GOT3 (cell line): Measurements from ENCODE around the gene SLC5A2.

Source experiments
- DNase-seq: peaks from one replicate; lab custom pipeline; 2025; ENCODE audit warnings: mixed read lengths; lab: John Stamatoyannopoulos, UW

SLC5A2 gene

GRCh38 chr16:31459687-31460581, 23.0 kb upstream of the SLC5A2 start:
- peak; percentile 99 for DNase-seq

GRCh38 chr16:31460582-31461002, 22.3 kb upstream of the SLC5A2 start:
- DNase-seq: no peak

GRCh38 chr16:31461201-31461920, 21.6 kb upstream of the SLC5A2 start:
- no peak for DNase-seq

- no peak for DNase-seq
Observed at GRCh38 chr16:31461921-31462804, 20.8 kb upstream of the SLC5A2 start.

GRCh38 chr16:31464348-31464769, 18.6 kb upstream of the SLC5A2 start:
- DNase-seq: no peak

GRCh38 chr16:31464781-31465260, 18.1 kb upstream of the SLC5A2 start:
- no peak for DNase-seq

GRCh38 chr16:31465788-31466370, 17.0 kb upstream of the SLC5A2 start:
- no peak for DNase-seq

GRCh38 chr16:31466381-31466841, 16.5 kb upstream of the SLC5A2 start:
- no peak for DNase-seq

GRCh38 chr16:31467151-31467773, 15.7 kb upstream of the SLC5A2 start:
- DNase-seq: no peak

GRCh38 chr16:31467858-31468257, 15.1 kb upstream of the SLC5A2 start:
- no peak for DNase-seq

- no peak for DNase-seq
Observed at GRCh38 chr16:31470615-31471014, 12.3 kb upstream of the SLC5A2 start.

- DNase-seq: no peak
Observed at GRCh38 chr16:31471241-31471874, 11.6 kb upstream of the SLC5A2 start.

GRCh38 chr16:31471875-31472708, 10.8 kb upstream of the SLC5A2 start, which contains the start of gene TGFB1I1:
Gene TGFB1I1, plus strand, starts transcription at chr16:31472152. Its CDS starts 37 bp downstream, at chr16:31472189.
- DNase-seq: no peak

GRCh38 chr16:31472709-31473203, 10.2 kb upstream of the SLC5A2 start:
- peak; percentile 63 for DNase-seq

- no peak for DNase-seq
Observed at GRCh38 chr16:31473264-31473984, 9.5 kb upstream of the SLC5A2 start.

GRCh38 chr16:31474173-31474714, 8.7 kb upstream of the SLC5A2 start:
- DNase-seq: no peak

- no peak for DNase-seq
Observed at GRCh38 chr16:31474773-31475738, 7.9 kb upstream of the SLC5A2 start.
